ENCODE measurements around the gene FLRT2.

- TF ChIP-seq, protein P1, sequence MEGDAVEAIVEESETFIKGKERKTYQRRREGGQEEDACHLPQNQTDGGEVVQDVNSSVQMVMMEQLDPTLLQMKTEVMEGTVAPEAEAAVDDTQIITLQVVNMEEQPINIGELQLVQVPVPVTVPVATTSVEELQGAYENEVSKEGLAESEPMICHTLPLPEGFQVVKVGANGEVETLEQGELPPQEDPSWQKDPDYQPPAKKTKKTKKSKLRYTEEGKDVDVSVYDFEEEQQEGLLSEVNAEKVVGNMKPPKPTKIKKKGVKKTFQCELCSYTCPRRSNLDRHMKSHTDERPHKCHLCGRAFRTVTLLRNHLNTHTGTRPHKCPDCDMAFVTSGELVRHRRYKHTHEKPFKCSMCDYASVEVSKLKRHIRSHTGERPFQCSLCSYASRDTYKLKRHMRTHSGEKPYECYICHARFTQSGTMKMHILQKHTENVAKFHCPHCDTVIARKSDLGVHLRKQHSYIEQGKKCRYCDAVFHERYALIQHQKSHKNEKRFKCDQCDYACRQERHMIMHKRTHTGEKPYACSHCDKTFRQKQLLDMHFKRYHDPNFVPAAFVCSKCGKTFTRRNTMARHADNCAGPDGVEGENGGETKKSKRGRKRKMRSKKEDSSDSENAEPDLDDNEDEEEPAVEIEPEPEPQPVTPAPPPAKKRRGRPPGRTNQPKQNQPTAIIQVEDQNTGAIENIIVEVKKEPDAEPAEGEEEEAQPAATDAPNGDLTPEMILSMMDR (IDR thresholded peaks at IDR 0.05 in 2 of 3, conservative IDR thresholded peaks at IDR 0.05 in 1 of 3; ENCODE audit: control insufficient read depth in 2 of 3, extremely low read depth in 1 of 3, insufficient read depth in 1 of 3, low read depth in 3 of 3, low read length in 3 of 3) = no peak
- TF ChIP-seq USF1 (IDR thresholded peaks at IDR 0.05; ENCODE audit: borderline replicate concordance, extremely low read length, insufficient read depth, low read depth, low read length) (no peak), SP1 (IDR thresholded peaks at IDR 0.05; ENCODE audit: low read depth, low read length) (no peak)
Measured at GRCh38 chr14:85572845-85573244, 42.9 kb downstream of the FLRT2 start.

All from GM12878 (cell line).